Measurements from ENCODE around the gene MIB2.
"Not testable (repeated sequence)": the region's sequence is repeated elsewhere in the genome, so short reads cannot be mapped to it uniquely, and the experiment has no call there.

MIB2 gene

GRCh38 chr1:1664941-1665814 is 49.9 kb downstream of the MIB2 start:
- TF ChIP-seq ZNF274 (IDR thresholded peaks at IDR 0.05; ENCODE audit: low read depth, low read length): no peak
- no peak overlapping the region for H3K4me3 ChIP-seq (ENCODE audit: low read length)

- no peak for TF ChIP-seq ZNF274 (IDR thresholded peaks at IDR 0.05; ENCODE audit: low read depth, low read length)
- no peak overlapping the region for H3K4me3 ChIP-seq (ENCODE audit: low read length)
These were observed 50.5 kb downstream of the MIB2 start for GRCh38 chr1:1665815-1666251.

GRCh38 chr1:1666526-1666925 is 51.2 kb downstream of the MIB2 start:
- no peak for TF ChIP-seq ZNF274 (IDR thresholded peaks at IDR 0.05; ENCODE audit: low read depth, low read length)
- no peak overlapping the region for H3K4me3 ChIP-seq (ENCODE audit: low read length)

- TF ChIP-seq ZNF274 (IDR thresholded peaks at IDR 0.05; ENCODE audit: low read depth, low read length): no peak
- H3K4me3 ChIP-seq (ENCODE audit: low read length): no peak overlapping the region
These were observed 54.5 kb downstream of the MIB2 start for GRCh38 chr1:1669468-1670440.

GRCh38 chr1:1670866-1671265 is 55.6 kb downstream of the MIB2 start:
- H3K4me3 ChIP-seq (ENCODE audit: low read length): no peak overlapping the region
- no peak for TF ChIP-seq ZNF274 (IDR thresholded peaks at IDR 0.05; ENCODE audit: low read depth, low read length)

- no peak for TF ChIP-seq ZNF274 (IDR thresholded peaks at IDR 0.05; ENCODE audit: low read depth, low read length)
- no peak overlapping the region for H3K4me3 ChIP-seq (ENCODE audit: low read length)
These were observed 56.2 kb downstream of the MIB2 start for GRCh38 chr1:1671365-1672119.

- no peak overlapping the region for H3K4me3 ChIP-seq (ENCODE audit: low read length)
- no peak for TF ChIP-seq ZNF274 (IDR thresholded peaks at IDR 0.05; ENCODE audit: low read depth, low read length)
These were observed 57.1 kb downstream of the MIB2 start for GRCh38 chr1:1672181-1672965.

- H3K4me3 ChIP-seq (ENCODE audit: low read length): not testable (repeated sequence)
These were observed 59.5 kb downstream of the MIB2 start for GRCh38 chr1:1674806-1675205.

- not testable (repeated sequence) for H3K4me3 ChIP-seq (ENCODE audit: low read length)
These were observed 59.9 kb downstream of the MIB2 start for GRCh38 chr1:1675218-1675617.

GRCh38 chr1:1676087-1676486 is 60.8 kb downstream of the MIB2 start:
- H3K4me3 ChIP-seq (ENCODE audit: low read length): not testable (repeated sequence)

GRCh38 chr1:1677718-1678580 is 62.6 kb downstream of the MIB2 start:
- H3K4me3 ChIP-seq (ENCODE audit: low read length): peak overlapping the region; percentile 4; the same call in 1 of the 2 replicates
- TF ChIP-seq ZNF274 (IDR thresholded peaks at IDR 0.05; ENCODE audit: low read depth, low read length): no peak

GRCh38 chr1:1678581-1679380 is 63.5 kb downstream of the MIB2 start:
- peak overlapping the region; percentile 4; the same call in 1 of the 2 replicates for H3K4me3 ChIP-seq (ENCODE audit: low read length)
- no peak for TF ChIP-seq ZNF274 (IDR thresholded peaks at IDR 0.05; ENCODE audit: low read depth, low read length)
